Stimulated activated CD8-positive, alpha-beta memory T cell treated with anti-CD3 and anti-CD28 coated beads, Interleukin-15, amount 100 ng/mL, for 1 hour (primary cell): ENCODE measurements around the gene TXNDC11.

Experiments used
- DNase-seq: peaks from one replicate; pipeline ENCODE4 v3.0.0-alpha.2; 2020; ENCODE audit warnings: low read depth

Gene TXNDC11

GRCh38 chr16:11630046-11630767 lies 112.5 kb downstream of the TXNDC11 start:
- no peak for DNase-seq
